GM18951 (cell line): ENCODE measurements around the gene SELENON.
A peak's percentile ranks its signal among the peaks of the same experiment; 100 is the strongest.

ENCODE experiments used
- POLR2A ChIP-seq: IDR thresholded peaks from 4 replicates; pipeline ENCODE4 v1.6.1; 2011; ENCODE audit warnings: mild to moderate bottlenecking; ENCODE audit not compliant: insufficient read length, insufficient read depth; ENCODE audit errors: extremely low read depth
- in situ Hi-C: fragments of 300-500 bp; cut with MboI; formaldehyde crosslinking; loops from one replicate; pipeline ENCODE4 v1.12.0; 2022; ENCODE audit warnings: low sequenced_read_pairs, mixed read lengths, inconsistent platforms; ENCODE audit not compliant: unreplicated experiment

SELENON gene

DNA sequence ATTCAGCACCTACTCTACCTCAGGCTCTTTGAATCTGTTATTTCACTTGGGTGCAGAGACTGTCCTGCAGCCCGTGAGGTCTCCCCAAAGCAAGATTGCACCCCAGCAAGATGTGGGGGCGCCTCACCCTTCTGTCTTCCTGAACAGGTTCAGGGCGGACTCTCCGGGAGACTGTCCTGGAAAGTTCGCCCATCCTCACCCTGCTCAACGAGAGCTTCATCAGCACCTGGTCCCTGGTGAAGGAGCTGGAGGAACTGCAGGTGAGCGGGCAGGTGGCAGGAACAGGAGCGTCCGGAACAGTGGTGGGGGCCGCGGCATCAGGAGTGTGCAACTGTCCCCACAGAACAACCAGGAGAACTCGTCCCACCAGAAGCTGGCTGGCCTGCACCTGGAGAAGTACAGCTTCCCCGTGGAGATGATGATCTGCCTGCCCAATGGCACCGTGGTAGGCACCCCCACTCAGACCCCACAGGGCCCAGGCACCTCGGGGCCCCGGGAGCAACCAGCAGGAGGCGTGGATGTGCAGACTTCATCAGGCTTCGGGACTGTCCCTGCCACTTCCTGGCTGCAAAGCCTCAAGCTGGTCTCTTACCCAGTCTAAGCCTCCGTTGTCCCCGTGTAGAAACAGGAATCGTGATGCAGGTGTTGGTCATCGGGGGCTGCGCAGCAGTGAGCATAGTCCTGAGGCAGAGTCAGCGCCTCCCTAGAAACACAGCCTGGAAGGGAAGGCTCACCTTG, 13.9 kb downstream of the SELENON start:
- in situ Hi-C loops = no loop called here
- TF ChIP-seq POLR2A = no peak

- in situ Hi-C loops = no loop called here
- TF ChIP-seq POLR2A = no peak
These were observed 14.6 kb downstream of the SELENON start for GRCh38 chr1:25814549-25815087.

GRCh38 chr1:25815208-25816111, 15.5 kb downstream of the SELENON start:
- in situ Hi-C loops = no loop called here

DNA sequence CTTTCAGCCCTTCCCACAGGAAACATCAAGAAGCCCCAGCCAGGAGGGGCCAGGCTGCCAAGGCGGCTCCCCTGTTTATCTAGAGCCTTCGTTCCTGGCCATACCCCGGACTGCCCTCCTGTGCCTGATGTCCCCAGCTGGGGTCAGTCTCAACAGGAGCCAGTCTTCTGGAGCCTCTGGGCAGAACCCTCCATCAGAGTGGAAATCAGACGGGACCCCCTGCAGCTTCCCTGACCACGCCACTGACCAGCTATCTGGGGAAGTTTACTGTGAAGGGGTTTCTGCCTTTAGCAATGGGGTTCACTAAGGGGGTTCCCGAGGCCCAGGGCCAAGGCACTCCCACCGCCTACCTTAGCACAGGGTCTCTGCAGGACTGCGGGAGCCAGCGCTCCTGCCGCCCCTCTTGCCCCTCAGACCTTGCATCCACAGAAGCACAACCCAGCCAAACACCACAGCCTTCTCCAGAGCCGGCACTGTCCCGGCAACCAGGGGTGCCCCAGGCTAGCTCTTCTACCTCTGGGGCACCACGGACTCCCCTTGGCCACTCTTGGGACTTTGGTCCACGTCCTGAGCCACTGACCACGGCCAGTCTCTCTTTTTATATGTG, 16.2 kb downstream of the SELENON start:
- in situ Hi-C loops = no loop called here
- no peak for TF ChIP-seq POLR2A

More at GRCh38 chr1:25815208-25816111, 15.5 kb downstream of the SELENON start:
- no peak for TF ChIP-seq POLR2A

DNA sequence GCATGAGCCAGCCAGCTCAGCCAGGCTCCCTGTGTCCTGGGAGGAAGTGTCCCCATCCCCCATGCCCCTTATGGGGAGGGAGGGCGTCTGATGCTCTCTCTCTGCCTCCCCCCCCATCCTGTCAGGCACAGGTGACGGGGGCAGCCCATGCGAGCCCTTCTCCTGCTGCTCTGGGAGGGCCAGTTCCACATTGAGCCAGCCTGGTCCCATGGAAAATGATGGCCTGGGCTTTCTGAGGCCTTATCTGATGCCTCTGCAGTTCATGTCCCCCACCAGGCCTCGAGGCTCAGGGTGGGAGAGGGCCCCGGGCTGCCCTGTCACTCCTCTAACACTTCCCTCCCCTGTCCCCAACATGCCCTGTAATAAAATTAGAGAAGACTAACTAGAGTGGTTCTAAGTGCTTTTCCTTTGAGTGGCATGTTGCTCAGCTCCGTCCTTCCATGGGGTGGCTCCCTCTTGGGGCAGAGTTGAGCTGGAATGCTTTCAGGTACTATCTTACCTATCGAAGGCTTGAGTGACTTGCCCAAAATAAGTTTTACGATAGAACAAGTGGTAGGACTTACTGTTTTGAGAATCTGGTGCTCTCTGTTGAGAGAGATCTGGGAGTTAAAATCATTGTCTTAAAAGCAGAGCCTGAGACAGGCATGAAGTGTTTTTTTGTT, 18.0 kb downstream of the SELENON start:
- in situ Hi-C loops = no loop called here
- no peak for TF ChIP-seq POLR2A

DNA sequence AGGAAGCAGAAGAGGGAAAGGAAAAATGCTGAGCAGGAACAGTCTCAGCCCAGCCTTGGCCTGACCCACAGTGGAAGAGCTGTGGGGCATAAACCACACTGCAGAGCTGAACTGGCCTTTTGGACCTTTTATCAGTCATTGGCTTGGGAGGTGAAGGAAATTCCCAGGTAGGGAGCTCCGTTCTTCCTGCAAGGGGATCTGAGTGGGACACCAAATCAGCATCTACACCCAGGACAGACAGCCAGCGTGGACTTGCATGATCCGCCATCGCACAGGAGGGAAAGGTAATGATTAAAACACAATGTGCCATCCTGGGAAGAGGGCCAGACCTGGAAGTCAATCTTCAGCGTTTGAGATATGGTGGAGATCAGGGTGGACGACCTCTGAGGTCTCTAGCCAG, 18.6 kb downstream of the SELENON start:
- in situ Hi-C loops = no loop called here
- TF ChIP-seq POLR2A = no peak

GRCh38 chr1:25819491-25820246, 19.7 kb downstream of the SELENON start, which contains the start of gene MTFR1L:
TSS of gene MTFR1L (plus strand) at chr1:25819954. CDS start at chr1:25823105, 3,151 bp downstream.
- in situ Hi-C loops = no loop called here

DNA sequence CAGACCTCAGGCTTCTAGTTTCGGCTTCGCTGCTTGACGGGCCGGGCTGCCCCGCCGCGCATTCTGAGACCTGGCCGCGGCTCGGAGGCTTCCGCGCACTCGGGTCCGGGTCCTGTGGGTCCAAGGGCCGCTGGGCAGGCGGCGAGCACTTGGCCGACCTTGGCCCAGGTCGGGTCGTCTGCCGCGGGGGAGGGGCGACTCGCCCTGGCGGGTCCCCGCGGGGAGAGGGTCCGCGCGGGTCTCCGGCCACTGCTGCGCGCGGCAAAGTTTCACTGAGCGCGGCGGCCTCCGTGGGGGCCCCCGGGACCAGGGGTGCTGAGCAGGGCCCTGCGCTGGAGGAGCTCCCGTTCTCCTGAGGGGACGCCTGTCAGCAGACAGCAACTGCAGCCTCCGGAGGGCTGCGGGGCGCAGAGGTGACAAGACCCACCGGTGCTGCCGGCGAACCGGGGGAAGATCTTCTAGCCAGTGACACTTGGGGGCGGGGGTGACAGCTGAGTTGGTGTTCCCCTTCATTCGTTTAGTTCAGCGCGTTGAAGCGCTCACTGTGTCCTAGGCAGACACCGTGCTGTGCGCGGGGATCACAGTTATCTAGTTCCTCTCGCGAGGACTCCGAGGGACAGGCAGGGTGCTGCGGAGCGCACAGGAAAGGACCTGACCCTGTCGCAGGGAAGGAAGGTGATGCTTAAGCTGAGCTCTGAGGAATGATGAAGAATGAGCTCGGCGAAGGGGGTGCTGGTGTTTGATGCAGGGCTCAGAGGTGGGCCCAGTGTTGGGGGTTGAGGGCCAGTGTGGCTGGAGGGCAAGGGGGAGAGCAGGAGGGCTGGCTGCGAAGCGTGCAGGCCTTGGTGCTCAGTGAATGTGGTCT, 20.5 kb downstream of the SELENON start:
- TF ChIP-seq POLR2A = peak; percentile 49
- in situ Hi-C loops = no loop called here

More at GRCh38 chr1:25819491-25820246, 19.7 kb downstream of the SELENON start, which contains the start of gene MTFR1L:
- peak; percentile 85 for TF ChIP-seq POLR2A

- no peak for TF ChIP-seq POLR2A
These were observed 21.1 kb downstream of the SELENON start for GRCh38 chr1:25821112-25821476.

DNA sequence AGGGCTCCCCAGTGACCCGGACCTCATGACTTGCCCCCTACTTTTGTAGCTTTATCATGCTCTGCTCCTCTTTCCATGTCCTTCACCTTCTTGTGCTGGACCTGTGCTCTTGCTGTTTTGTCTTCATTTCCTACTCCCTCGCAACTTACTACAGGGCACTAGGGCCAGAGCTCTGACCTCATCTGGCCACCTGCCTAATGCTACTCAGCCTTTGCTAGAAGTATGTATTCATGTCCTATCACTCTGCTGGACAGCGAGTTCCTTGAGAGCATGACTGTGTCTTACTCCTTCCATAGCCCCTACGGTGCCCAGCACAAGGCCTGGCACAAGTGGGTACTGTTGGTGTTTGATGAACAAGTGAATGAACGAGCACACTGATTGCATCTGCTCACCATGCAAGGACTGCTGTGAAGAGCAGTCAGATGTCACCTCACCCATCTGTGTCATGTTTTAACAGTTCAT, 21.7 kb downstream of the SELENON start:
- TF ChIP-seq POLR2A = no peak
- in situ Hi-C loops = no loop called here

More at GRCh38 chr1:25821112-25821476, 21.1 kb downstream of the SELENON start:
- in situ Hi-C loops = no loop called here

DNA sequence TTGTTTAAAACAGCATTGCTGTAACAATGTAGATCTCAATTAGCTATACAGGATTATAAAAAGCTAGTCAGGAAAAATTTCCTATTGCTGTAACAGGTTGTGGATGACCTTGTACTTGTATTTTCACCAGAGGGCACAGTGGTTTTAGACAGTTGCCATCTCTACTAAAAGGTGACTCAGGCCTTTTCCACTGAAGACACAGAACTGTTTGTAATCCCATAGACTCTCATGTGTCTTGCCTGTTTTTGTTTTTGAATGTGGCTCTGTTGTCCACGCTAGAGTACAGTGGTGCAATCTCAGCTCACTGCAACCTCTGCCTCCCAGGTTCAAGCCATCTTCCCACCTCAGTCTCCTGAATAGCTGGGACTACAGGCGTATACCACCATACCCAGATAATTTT, 25.6 kb downstream of the SELENON start:
- in situ Hi-C loops = no loop called here

More for the DNA sequence above, 25.6 kb downstream of the SELENON start:
- TF ChIP-seq POLR2A = no peak
